Measurements from ENCODE around the gene C22orf39.
"Not testable (repeated sequence)": the region's sequence is repeated elsewhere in the genome, so short reads cannot be mapped to it uniquely, and the experiment has no call there.

Gene C22orf39

GRCh38 chr22:19453718-19454117 is 6.2 kb upstream of the C22orf39 start:
- DNase-seq (ENCODE audit: low spot score): no peak

- DNase-seq (ENCODE audit: low spot score): no peak
Observed at GRCh38 chr22:19451570-19451969, 4.1 kb upstream of the C22orf39 start.

GRCh38 chr22:19450363-19451175 is 3.1 kb upstream of the C22orf39 start:
- no peak for DNase-seq (ENCODE audit: low spot score)

- DNase-seq (ENCODE audit: low spot score): no peak
Observed at GRCh38 chr22:19449422-19449767, 1.9 kb upstream of the C22orf39 start.

GRCh38 chr22:19448739-19449421 is 1.4 kb upstream of the C22orf39 start:
- no peak for DNase-seq (ENCODE audit: low spot score)

GRCh38 chr22:19448076-19448607 is 631 bp upstream of the C22orf39 start:
- DNase-seq (ENCODE audit: low spot score): no peak

- no peak for DNase-seq (ENCODE audit: low spot score)
Observed at GRCh38 chr22:19446603-19447329, 745 bp downstream of the C22orf39 start.

GRCh38 chr22:19445279-19445982 is 2.1 kb downstream of the C22orf39 start:
- DNase-seq (ENCODE audit: low spot score): not testable (repeated sequence)

- no peak for DNase-seq (ENCODE audit: low spot score)
Observed at GRCh38 chr22:19443544-19444211, 3.8 kb downstream of the C22orf39 start.

- DNase-seq (ENCODE audit: low spot score): no peak
Observed at GRCh38 chr22:19442166-19442565, 5.3 kb downstream of the C22orf39 start.

- DNase-seq (ENCODE audit: low spot score): no peak
Observed at GRCh38 chr22:19440411-19441195, 6.9 kb downstream of the C22orf39 start.

- no peak for DNase-seq (ENCODE audit: low spot score)
Observed at GRCh38 chr22:19438298-19438697, 9.2 kb downstream of the C22orf39 start.

- not testable (repeated sequence) for DNase-seq (ENCODE audit: low spot score)
Observed at GRCh38 chr22:19436444-19437161, 10.9 kb downstream of the C22orf39 start.

- DNase-seq (ENCODE audit: low spot score): no peak
Observed at GRCh38 chr22:19434829-19435580, 12.5 kb downstream of the C22orf39 start.

GRCh38 chr22:19434401-19434800 is 13.1 kb downstream of the C22orf39 start:
- peak; percentile 22 for DNase-seq (ENCODE audit: low spot score)

- DNase-seq (ENCODE audit: low spot score): peak; percentile 91
Observed at GRCh38 chr22:19432133-19432851, 15.2 kb downstream of the C22orf39 start, which contains the start of gene MRPL40. Gene MRPL40 (plus strand): TSS chr22:19432545. CDS start chr22:19432555, 10 bp downstream.

GRCh38 chr22:19431649-19432132 is 15.8 kb downstream of the C22orf39 start, which contains the start of gene HIRA:
Gene HIRA (minus strand): TSS chr22:19431733. CDS start chr22:19431476, 257 bp downstream.
- peak; percentile 88 for DNase-seq (ENCODE audit: low spot score)

All from CD4-positive, alpha-beta T cell treated with Interleukin-2 at 100 ng/mL for 4 hours (primary cell).